Measurements from ENCODE around the gene GLRA2. TPM values are rescaled to one million over a fixed set of nuclear protein-coding genes. Genes with fewer than 3 reads are reported as not detected.

The GLRA2 gene
- 0.13 TPM for polyA plus RNA-seq (2013, experiment 1 of 2; ENCODE audit: insufficient read length)
- 0.32 TPM for polyA plus RNA-seq (2013, experiment 2 of 2; ENCODE audit: insufficient read length)

- peak; percentile 44 for DNase-seq
Measured at GRCh38 chrX:14529290-14529989, at the start of gene GLRA2. TSS of gene GLRA2 (plus strand) at chrX:14529536. CDS start at chrX:14530058, 522 bp downstream.

GRCh38 chrX:14489437-14489836 lies 39.9 kb upstream of the GLRA2 start:
- DNase-seq = no peak

DNA sequence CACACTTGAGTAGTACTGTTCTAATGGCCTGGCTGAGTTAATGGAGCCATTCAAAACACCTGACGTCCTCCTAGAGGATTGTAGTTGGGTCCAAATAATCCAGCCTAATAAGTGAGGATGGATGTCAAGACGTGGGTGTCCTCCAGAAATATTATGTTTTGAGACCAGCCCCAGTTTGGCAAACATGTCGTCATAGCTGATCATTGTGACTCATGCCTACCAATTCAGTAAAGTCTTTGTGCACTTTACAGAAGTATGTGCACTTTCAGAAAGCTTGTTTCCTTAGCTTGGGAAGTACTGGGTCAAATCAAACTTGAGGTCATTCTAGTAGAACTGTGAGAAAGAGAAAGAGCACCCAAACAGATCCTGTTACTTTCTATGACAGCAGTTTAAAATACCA lies 37.6 kb upstream of the GLRA2 start:
- no peak for DNase-seq

- peak; percentile 8 for DNase-seq
Measured at GRCh38 chrX:14496674-14497073, 32.7 kb upstream of the GLRA2 start.

GRCh38 chrX:14497184-14497666 lies 32.1 kb upstream of the GLRA2 start:
- DNase-seq = peak; percentile 23

GRCh38 chrX:14501327-14501726 lies 28.0 kb upstream of the GLRA2 start:
- no peak for DNase-seq

DNA sequence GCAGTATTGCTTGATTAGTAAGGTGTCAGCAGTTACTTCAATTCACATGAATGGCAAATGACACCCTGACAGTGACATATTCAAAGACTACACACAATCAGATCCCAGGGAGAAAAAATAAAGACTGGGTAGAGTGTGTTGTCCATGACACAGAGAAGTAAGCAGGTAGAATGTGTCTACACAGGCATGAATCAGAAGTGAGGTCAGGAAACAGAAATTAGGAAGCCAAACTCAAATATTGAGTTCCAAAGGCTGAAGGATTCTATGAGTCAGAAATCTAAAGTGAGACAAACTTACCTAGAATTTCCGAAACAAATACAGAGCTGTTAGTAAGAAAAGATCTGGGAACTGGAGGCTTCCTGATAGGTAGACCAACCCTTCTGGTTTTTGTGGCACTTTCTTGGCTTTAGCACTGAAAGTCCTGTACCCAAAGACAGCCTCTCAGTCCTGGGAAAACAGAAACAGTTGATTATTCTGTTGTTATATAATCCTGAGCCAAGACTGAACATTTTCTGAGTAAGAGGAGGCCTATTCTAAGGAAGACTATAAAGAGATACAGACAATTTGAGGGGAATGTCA lies 24.3 kb upstream of the GLRA2 start:
- no peak for DNase-seq

DNA sequence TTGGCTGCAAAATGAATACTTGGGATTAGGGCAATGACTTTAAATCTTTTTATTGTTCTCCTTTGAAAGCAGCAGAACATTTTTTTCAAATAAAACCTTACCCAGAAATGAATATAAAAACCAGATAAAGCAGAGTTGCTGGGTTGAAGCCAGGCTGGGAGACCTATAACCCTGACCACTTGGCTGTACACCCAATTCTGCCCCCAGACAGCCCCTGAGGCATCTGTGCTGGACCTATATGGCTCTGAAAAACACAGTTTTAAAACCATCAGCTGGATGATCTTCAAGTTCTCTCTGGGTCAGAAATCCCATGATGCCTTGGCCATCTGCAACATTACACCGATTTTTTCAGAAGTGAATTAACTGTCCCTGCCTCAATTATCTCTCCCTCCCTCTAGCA lies 23.7 kb upstream of the GLRA2 start:
- no peak for DNase-seq

DNA sequence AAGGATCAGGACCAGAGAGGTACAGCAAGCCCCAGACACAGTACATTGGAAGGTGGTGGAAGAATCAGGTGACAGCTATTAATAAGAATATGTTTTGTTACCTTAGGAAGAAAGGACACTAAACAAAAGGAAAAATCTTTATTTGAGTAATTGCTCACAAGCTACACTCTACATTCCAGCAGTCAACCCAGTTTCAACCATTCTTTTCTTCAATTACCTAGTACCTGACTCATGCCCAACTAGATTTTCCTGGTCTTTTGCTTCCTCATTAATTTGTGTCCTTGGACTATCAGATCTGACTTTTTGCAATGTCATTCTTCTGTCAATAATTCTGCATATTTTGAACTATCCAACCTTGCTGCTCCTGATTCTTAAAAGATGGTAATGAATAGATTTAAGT lies 22.5 kb upstream of the GLRA2 start:
- DNase-seq = no peak

DNA sequence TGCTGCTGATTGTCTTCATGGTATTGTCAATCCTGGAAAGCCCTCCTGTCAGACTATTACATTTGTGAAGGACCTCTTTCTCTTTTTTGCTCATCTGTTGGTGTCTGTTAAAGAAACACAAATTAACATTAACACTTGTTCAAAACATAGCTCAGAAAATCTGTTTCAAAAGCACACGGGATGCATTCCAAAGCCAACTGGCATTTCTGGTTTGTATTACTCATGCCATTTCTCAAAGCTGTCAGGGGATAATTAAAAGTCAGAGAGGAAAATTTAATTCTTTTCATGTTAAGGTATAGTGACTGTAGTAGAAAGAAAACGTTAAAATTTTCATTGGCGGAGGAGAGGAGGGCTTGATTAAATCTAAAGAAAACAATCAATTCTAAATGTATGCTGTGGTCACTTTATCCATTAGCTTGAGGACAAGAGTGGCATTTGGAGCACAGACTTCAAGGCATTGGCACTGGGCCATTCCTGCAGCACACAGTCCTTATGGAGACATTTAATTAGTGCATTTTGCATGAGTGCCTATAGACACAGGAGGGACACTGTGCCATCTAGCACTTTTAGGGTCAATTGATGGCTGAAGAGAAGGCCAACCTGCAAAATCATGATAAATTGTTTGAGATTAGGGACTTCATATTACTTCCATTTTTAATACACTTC lies 21.2 kb upstream of the GLRA2 start:
- no peak for DNase-seq

DNA sequence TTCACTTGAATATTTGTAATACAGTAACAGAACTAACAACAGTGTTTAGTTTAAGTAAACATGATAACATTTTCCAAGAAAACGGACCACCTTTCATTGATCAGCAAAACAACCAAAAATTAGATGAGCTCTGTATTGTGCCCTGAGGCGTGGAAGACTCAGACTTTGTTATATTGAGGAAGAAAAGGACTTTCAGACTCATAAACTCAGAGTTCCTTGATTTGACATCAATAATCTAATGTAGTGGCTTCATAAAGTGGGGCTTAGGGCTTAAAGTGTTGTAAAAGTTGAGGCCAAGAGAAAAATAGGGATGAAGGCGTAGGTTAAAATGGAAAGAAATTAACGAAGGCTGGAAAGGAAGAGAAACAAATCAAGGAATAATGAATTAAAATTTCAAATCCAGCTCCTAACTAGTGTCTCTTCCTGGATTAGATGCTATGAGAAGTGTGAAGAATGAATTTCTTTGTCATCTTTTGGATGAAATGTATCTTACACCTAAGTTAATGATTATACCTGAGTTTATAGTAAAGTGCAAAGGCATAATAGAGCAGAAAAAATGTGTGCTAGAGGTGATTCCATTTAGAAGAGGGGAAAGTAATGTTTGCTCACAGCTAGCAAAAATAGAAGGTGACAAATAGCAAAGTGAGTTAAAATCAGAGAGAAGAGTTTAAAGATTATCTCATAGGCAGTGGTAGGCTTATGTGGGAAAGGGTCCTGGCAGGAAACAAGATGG lies 19.8 kb upstream of the GLRA2 start:
- no peak for DNase-seq

DNA sequence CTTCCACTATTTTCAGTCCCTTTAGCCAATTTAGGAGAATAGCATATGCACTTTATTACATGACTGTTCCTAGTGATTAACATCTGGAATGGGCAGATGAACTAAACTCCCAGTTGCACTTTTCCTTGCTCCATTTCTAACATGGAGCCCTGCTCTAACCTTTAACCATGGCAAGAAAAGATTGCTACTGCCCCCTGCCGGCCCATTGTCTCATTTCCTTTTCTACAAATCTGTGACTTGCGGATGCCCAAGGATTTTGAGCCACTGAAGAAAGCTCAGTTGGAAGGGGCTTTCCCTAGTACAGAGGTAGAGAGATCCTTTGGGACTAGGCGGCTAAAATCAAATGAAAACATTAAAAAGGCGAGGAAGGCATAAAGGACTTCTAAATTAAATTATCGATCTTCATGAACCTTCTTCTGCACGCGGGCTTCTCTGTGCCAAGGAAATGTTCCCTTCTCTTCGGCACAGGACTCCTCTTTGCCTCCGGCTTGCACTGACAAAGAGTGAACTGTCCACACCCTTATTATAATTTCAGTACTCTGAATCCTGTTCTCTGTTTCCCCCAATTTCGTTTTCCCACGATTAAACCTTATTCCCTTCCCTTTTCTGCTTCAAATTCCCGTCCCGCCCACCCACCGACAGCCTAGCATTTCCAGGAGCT lies 577 bp upstream of the GLRA2 start:
- peak; percentile 58 for DNase-seq

- DNase-seq = no peak
Measured at GRCh38 chrX:14533867-14534266, 4.5 kb downstream of the GLRA2 start.

DNA sequence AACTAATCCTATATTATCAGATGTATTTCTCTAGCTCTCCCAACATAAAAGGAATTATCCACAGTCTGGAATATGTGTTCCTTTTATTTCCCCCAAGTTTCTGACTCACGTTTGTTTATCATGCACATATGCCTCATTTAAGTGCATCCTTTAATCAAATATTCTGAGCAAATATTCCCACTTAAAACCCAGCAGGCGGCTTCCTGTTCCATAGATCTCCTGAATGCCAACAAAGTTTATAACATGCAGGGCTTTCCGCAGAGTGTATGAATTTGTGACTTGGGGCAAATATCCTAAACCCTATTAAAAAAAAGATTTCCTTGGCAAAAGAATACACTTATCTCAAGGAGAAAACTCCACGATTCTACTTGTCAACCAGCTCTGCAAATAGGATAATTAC lies 16.9 kb downstream of the GLRA2 start:
- no peak for DNase-seq

GRCh38 chrX:14554131-14554715 lies 24.9 kb downstream of the GLRA2 start:
- DNase-seq = no peak

- no peak for DNase-seq
Measured at GRCh38 chrX:14564058-14564457, 34.7 kb downstream of the GLRA2 start.

DNA sequence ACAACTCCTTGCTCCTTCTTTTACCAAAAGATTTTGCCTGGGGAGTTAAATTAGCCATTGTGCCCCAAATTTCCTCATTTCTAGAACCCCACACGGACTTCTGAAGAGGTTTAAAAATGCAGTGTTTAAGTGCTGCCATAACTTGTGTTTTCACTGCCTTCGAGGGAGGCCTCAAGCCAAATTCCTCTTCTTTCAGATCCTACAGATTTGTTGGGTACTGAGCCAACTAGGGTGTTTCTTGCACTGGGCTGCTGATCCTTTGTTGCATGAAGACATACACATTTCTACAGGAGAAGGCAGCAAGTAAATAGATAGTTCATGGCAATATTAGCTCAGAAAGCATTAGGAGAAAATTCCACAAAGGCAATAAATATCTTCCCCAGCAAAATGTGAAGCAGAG lies 43.8 kb downstream of the GLRA2 start:
- peak; percentile 3 for DNase-seq

DNA sequence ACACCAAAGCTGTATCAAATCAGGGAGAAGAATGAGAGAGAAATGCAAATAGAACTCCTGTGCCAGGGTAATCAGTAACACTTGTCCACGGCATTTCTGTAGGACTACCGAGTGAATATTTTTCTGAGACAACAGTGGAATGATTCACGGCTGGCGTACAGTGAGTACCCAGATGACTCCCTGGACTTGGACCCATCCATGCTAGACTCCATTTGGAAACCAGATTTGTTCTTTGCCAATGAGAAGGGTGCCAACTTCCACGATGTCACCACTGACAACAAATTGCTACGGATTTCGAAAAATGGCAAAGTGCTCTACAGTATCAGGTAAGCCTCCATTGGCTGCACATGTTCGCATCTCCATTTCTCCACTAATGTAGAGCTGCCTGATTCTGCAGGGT lies 51.7 kb downstream of the GLRA2 start:
- no peak for DNase-seq

- no peak for DNase-seq
Measured at GRCh38 chrX:14584548-14584947, 55.2 kb downstream of the GLRA2 start.

DNA sequence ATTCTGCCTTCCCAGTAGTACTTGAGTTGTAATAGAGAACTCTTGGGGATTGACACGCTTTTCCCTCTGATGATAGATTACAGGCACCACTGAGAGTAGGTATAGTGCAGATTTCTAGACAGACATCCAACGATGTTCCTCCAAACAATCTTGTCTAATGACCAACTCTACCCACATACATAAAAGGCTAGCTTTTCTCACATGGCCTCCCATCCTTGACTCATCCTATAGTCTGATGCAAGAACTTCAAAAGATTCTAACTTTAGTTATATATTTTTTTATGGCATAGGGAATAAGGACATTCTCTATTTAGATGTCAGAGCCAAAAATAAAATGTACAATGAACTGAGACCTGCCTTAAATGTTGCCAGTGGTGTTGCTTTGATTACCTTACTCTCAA lies 60.9 kb downstream of the GLRA2 start:
- DNase-seq = peak; percentile 48

DNA sequence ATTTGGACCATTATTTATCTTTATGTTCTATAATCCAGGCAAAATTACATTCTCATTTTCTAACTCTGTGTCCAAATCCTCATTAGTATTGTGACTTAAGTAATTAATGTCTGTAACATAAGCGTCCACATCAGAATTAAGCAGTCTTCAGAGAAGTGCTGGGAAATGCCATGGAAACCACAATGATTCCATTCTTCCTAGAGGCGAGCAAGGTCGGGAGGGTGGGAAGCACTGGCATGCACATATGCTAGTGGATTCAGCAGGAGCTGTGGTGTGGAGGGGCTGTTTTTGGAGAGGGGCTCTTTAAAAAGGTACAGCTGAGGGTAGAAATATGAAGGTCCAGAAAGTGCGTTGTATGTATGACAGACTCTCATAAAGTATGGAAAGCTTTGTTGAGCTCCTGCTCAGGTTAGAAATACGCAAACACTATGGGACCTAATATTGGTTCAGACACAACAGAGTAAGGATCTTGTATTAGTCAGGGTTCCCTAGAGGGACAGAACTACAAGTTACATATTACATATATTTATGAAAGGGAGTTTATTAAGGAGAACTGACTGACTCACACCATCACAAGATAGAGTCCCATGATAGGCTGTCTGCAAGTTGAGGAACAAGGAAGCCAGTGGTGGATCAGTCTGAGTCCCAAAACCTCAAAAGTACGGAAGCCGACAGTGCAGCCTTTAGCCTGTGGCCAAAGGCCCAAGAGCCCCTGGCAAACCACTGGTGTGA lies 61.5 kb downstream of the GLRA2 start:
- DNase-seq = peak; percentile 54

Measured in fibroblast of skin of scalp (primary cell).